A549 (cell line): ENCODE data around the gene ADGRA3.

Experiments used
- CTCF ChIP-seq: fragments of >200 bp; sonication (Bioruptor Twin); formaldehyde crosslinking; IDR thresholded peaks from 3 replicates; pipeline ENCODE4 v1.5.1; 2016
- JUNB ChIP-seq: fragments of >200 bp; sonication (Bioruptor Twin); formaldehyde crosslinking; IDR thresholded peaks from 2 replicates; pipeline ENCODE4 v1.6.1; 2016

DNA sequence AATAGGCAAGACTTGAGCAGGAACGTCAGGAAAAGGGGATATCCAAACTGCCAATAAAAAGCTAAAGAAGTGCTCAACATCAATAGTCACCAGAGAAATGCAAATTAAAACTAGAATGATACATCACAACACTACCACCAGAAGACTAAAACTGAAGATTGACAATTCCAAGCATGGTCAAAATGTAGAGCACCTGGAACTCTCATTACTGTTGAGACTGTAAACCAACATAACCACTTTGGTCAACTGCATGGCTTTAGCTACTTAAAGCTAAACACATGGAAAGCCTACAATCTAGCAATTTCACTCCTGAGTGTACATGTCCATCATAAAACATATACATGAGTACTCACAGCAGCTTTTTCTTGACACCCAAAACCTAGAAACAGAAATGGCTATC lies 107.4 kb downstream of the ADGRA3 start:
- TF ChIP-seq CTCF (no peak), JUNB (no peak)
